MV-4-11 (cell line): ENCODE results near the gene ADH6.
"Not testable (repeated sequence)": the region's sequence is repeated elsewhere in the genome, so short reads cannot be mapped to it uniquely, and the experiment has no call there.

Source experiments
- DNase-seq: peaks from one replicate; lab custom pipeline; 2025; lab: John Stamatoyannopoulos, UW

Gene ADH6

GRCh38 chr4:99219072-99219471, at the start of gene ADH6:
TSS of gene ADH6 (minus strand) at chr4:99219246. CDS start at chr4:99219152, 94 bp downstream.
- no peak for DNase-seq

GRCh38 chr4:99264927-99265326, 45.9 kb upstream of the ADH6 start:
- no peak for DNase-seq

GRCh38 chr4:99252746-99253145, 33.7 kb upstream of the ADH6 start:
- no peak for DNase-seq

GRCh38 chr4:99248714-99249113, 29.7 kb upstream of the ADH6 start:
- no peak for DNase-seq

GRCh38 chr4:99235955-99236354, 16.9 kb upstream of the ADH6 start:
- no peak for DNase-seq

- no peak for DNase-seq
Measured at GRCh38 chr4:99234331-99235010, 15.4 kb upstream of the ADH6 start.

- DNase-seq = not testable (repeated sequence)
Measured at GRCh38 chr4:99233397-99233796, 14.4 kb upstream of the ADH6 start.

- DNase-seq = not testable (repeated sequence)
Measured at GRCh38 chr4:99228706-99229105, 9.7 kb upstream of the ADH6 start.

GRCh38 chr4:99227646-99228045, 8.6 kb upstream of the ADH6 start:
- not testable (repeated sequence) for DNase-seq

GRCh38 chr4:99221980-99222379, 2.9 kb upstream of the ADH6 start:
- no peak for DNase-seq

- DNase-seq = no peak
Measured at GRCh38 chr4:99219479-99219878, 433 bp upstream of the ADH6 start.

GRCh38 chr4:99215521-99215920, 3.5 kb downstream of the ADH6 start:
- no peak for DNase-seq

- no peak for DNase-seq
Measured at GRCh38 chr4:99210789-99211188, 8.3 kb downstream of the ADH6 start.

- no peak for DNase-seq
Measured at GRCh38 chr4:99209671-99210070, 9.4 kb downstream of the ADH6 start.

- no peak for DNase-seq
Measured at GRCh38 chr4:99208719-99209075, 10.3 kb downstream of the ADH6 start.

- DNase-seq = no peak
Measured at GRCh38 chr4:99207911-99208718, 10.9 kb downstream of the ADH6 start.

GRCh38 chr4:99207069-99207743, 11.8 kb downstream of the ADH6 start:
- DNase-seq = no peak

- no peak for DNase-seq
Measured at GRCh38 chr4:99205153-99205979, 13.7 kb downstream of the ADH6 start.

- DNase-seq = no peak
Measured at GRCh38 chr4:99202536-99202935, 16.5 kb downstream of the ADH6 start.

- no peak for DNase-seq
Measured at GRCh38 chr4:99202094-99202493, 17.0 kb downstream of the ADH6 start.

GRCh38 chr4:99201690-99202089, 17.4 kb downstream of the ADH6 start:
- no peak for DNase-seq

- no peak for DNase-seq
Measured at GRCh38 chr4:99200138-99200537, 18.9 kb downstream of the ADH6 start.
